Endodermal cell (in vitro differentiated cells): ENCODE results near the gene HDAC5. TPM values are rescaled to one million over a fixed set of nuclear protein-coding genes. Genes with fewer than 3 reads are reported as not detected.

Experiments used
- DNase-seq: peaks from one replicate; pipeline ENCODE4 v3.0.0-alpha.2; 2017
- H3K27ac ChIP-seq: 2 replicates; pipeline ENCODE4 v1.5.1; 2013; ENCODE audit warnings: mild to moderate bottlenecking, low read depth, low read length, moderate library complexity
- H3K27me3 ChIP-seq: 2 replicates; pipeline ENCODE4 v1.6.1; 2013; ENCODE audit warnings: mild to moderate bottlenecking, low read length, moderate library complexity; ENCODE audit not compliant: insufficient read depth, control insufficient read depth, poor library complexity, severe bottlenecking
- H3K36me3 ChIP-seq: 2 replicates; pipeline ENCODE4 v1.7.0; 2013; ENCODE audit warnings: mild to moderate bottlenecking, low read length, moderate library complexity; ENCODE audit not compliant: control insufficient read depth, insufficient read depth
- H3K4me1 ChIP-seq: one replicate; pipeline ENCODE4 v1.7.0; 2013; ENCODE audit warnings: low read length; ENCODE audit not compliant: control insufficient read depth, insufficient read depth
- H3K4me3 ChIP-seq: 2 replicates; pipeline ENCODE4 v1.5.1; 2013; ENCODE audit warnings: mild to moderate bottlenecking, low read length, moderate library complexity
- H3K9ac ChIP-seq: 2 replicates; pipeline ENCODE4 v1.6.1; 2013; ENCODE audit warnings: mild to moderate bottlenecking, low read length, moderate library complexity; ENCODE audit not compliant: poor library complexity, severe bottlenecking; ENCODE audit errors: extremely low read depth
- H3K9me3 ChIP-seq: 2 replicates; pipeline ENCODE4 v1.6.1; 2013; ENCODE audit warnings: mild to moderate bottlenecking, low read length, moderate library complexity; ENCODE audit not compliant: control insufficient read depth
- H3K27ac Mint-ChIP-seq: 2 replicates; pipeline ENCODE4 v1.8.0; 2020; ENCODE audit warnings: mixed read lengths
- H3K27me3 Mint-ChIP-seq: 2 replicates; pipeline ENCODE4 v1.8.0; 2021; ENCODE audit warnings: mild to moderate bottlenecking, mixed read lengths; ENCODE audit not compliant: insufficient read depth
- H3K36me3 Mint-ChIP-seq: 2 replicates; pipeline ENCODE4 v1.8.0; 2020; ENCODE audit warnings: low read depth, mixed read lengths
- H3K4me1 Mint-ChIP-seq: 2 replicates; pipeline ENCODE4 v1.8.0; 2020; ENCODE audit warnings: mixed read lengths
- H3K4me3 Mint-ChIP-seq: 2 replicates; pipeline ENCODE4 v1.8.0; 2020; ENCODE audit warnings: mild to moderate bottlenecking, moderate library complexity, mixed read lengths
- H3K9me3 Mint-ChIP-seq: 2 replicates; pipeline ENCODE4 v1.8.0; 2020; ENCODE audit warnings: mild to moderate bottlenecking, mixed read lengths
- WGBS, 2 experiments: methylation state at CpG; one replicate each; pipeline versions ENCODE4 v1.1.5 to v1.1.7; 2013; ENCODE audit warnings: missing lambda C conversion rate in 2 of 2, mixed read lengths in 1 of 2; ENCODE audit not compliant: insufficient coverage in 1 of 2, insufficient read length in 1 of 2; 5-methylcytosine and 5-hydroxymethylcytosine counted together
- long read RNA-seq, 4 experiments: library from polyadenylated mRNA in 2 of 4; library from RNA in 1 of 4; library from capped mRNA in 1 of 4; stranded (forward) in 3 of 4; unstranded in 1 of 4; transcript quantifications; one replicate each; pipeline ENCODE4 v2.0.0, GENCODE V29; 2020 to 2021; ENCODE audit warnings: inconsistent platforms in 1 of 4
- polyA plus RNA-seq, 2 experiments: library from polyadenylated mRNA; stranded (reverse); fragments of 50-300 nt; gene quantifications; one replicate each; pipeline ENCODE4 v1.2.3, GENCODE V29; 2013
- total RNA-seq, 2 donors: library from RNA; stranded (reverse); fragmentation: NEBNext Ultra II Directional in 1 of 2; extraction: Animal tissue kit (Norgen Biotek cat#: 25700) in 1 of 2; gene quantifications; 2 replicates in 1 of 2; 3 replicates in 1 of 2; pipeline ENCODE4 v1.2.1, GENCODE V29; 2021
- TF ChIP-seq, protein P1 (sequence below): fragments of 200-600 bp; sonication (generic); conservative IDR thresholded peaks from 2 replicates; pipeline ENCODE4 v1.5.0; 2021; ENCODE audit warnings: antibody characterized with exemption, mild to moderate bottlenecking

The HDAC5 gene
- 10 to 100 TPM; 36.9 to 64.6 TPM for total RNA-seq
- polyA plus RNA-seq (2013, experiment 1 of 2), result 55.7 TPM
- 57.7 TPM for polyA plus RNA-seq (2013, experiment 2 of 2)
- long read RNA-seq, experiment 1, full-length matches to known transcripts, result 1 of 19 reads
- long read RNA-seq, experiment 1, partial matches to known transcripts, result 16 of 19 reads
- long read RNA-seq, experiment 1, other reads (novel, unspliced or antisense), result 2 of 19 reads
- long read RNA-seq, experiment 2, full-length matches to known transcripts, result 51 of 156 reads
- long read RNA-seq, experiment 2, partial matches to known transcripts, result 13 of 156 reads
- long read RNA-seq, experiment 2, other reads (novel, unspliced or antisense), result 92 of 156 reads
- long read RNA-seq, experiment 3, full-length matches to known transcripts, result 161 of 508 reads
- long read RNA-seq, experiment 3, partial matches to known transcripts, result 56 of 508 reads
- long read RNA-seq, experiment 3, other reads (novel, unspliced or antisense), result 291 of 508 reads
- long read RNA-seq, experiment 4, partial matches to known transcripts, result 2 of 3 reads
- long read RNA-seq, experiment 4, other reads (novel, unspliced or antisense), result 1 of 3 reads

DNA sequence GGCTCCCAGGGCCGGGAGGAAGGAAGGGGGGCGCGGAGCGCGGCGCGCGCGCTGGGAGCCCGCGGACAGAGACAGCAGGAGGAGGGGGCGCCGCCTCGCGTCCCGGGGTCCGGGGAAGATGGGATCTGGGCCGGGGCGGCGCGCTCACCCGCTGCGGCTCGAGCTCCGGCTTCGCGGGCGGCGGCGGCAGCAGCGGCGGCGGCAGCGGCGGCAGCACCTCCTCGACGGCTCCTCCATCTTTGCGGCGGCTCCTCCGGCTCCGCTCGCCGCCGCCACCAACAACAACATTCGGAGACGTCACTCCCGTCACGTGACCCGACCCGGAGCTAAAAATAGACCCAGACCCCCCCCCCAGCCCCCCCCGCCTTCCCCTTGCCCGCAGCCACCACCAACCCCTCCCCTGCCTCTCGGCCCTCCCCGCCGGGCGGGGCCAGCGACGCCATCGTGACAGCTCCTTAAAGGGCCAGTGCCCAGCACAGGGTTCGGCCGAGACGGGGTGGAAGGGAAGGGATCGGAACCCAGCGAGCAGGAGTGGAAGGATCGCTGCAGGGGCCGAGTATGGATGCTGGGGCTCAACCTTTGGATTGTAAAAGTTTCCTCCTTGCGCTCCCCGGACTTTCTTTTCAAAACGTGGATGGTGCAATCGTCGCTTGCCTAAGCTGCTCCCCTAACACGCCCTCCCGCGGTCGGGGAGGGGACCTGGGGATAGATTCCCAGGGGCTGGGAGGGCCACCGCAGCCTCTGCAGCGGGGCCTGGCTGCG lies at the start of gene HDAC5:
Gene HDAC5, minus strand, starts transcription at position 286 of the 762 bp plus-strand sequence. CDS start 6,126 bp downstream, outside the sequence.
- H3K9me3 ChIP-seq, result no peaks in the 10 kb centered on the region
- TF ChIP-seq, protein P1, sequence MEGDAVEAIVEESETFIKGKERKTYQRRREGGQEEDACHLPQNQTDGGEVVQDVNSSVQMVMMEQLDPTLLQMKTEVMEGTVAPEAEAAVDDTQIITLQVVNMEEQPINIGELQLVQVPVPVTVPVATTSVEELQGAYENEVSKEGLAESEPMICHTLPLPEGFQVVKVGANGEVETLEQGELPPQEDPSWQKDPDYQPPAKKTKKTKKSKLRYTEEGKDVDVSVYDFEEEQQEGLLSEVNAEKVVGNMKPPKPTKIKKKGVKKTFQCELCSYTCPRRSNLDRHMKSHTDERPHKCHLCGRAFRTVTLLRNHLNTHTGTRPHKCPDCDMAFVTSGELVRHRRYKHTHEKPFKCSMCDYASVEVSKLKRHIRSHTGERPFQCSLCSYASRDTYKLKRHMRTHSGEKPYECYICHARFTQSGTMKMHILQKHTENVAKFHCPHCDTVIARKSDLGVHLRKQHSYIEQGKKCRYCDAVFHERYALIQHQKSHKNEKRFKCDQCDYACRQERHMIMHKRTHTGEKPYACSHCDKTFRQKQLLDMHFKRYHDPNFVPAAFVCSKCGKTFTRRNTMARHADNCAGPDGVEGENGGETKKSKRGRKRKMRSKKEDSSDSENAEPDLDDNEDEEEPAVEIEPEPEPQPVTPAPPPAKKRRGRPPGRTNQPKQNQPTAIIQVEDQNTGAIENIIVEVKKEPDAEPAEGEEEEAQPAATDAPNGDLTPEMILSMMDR, result peak; percentile 73
- peak within 1 kb of the TSS; percentile 91 for H3K27ac ChIP-seq
- peak; percentile 100 for DNase-seq
- WGBS, 2 experiments, result 0 to 1% methylated on average over 35 to 69 of the region's 78 CpGs
- peak within 1 kb of the TSS; percentile 86 for H3K9ac ChIP-seq
- Mint-ChIP-seq H3K27ac (peak within 1 kb of the TSS; percentile 98), H3K27me3 (no peaks in the 10 kb centered on the region), H3K9me3 (no peaks in the 10 kb centered on the region), H3K36me3 (peaks cover 6% of the 10 kb centered on the region), H3K4me3 (peak within 1 kb of the TSS; percentile 88), H3K4me1 (peaks cover 32% of the 10 kb centered on the region)
- H3K36me3 ChIP-seq, result peaks cover 4% of the 10 kb centered on the region
- peak within 1 kb of the TSS; percentile 97 for H3K4me3 ChIP-seq
- H3K4me1 ChIP-seq, result peaks cover 14% of the 10 kb centered on the region
- H3K27me3 ChIP-seq, result no peaks in the 10 kb centered on the region

DNA sequence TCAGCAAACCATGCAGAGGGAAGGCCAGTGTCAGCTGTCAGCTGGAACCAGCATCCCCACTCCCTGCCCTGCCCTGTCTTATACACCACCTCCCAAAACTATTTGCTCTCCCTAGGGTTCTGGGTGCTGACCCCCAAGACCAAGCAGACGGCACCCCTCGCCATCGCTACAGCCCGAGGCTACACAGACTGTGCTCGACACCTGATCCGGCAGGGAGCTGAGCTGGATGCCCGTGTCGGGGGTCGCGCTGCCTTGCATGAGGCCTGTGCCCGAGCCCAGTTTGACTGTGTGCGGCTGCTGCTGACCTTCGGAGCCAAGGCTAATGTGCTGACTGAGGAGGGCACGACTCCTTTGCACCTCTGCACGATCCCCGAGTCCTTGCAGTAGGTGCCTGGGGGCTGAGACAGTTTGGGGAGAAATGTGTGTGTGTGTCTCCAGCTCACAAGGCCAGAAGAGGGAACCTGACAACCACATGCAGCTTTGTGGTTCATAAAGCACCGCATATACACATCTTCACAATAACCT lies 48.6 kb upstream of the HDAC5 start:
- DNase-seq, result peak; percentile 58
- H3K4me3 Mint-ChIP-seq, result no peak overlapping the region
- Histone ChIP-seq H3K4me3 (no peak overlapping the region), H3K9me3 (no peaks in the 10 kb centered on the region), H3K27ac (no peak overlapping the region), H3K4me1 (peaks cover 12% of the 10 kb centered on the region), H3K27me3 (no peaks in the 10 kb centered on the region), H3K36me3 (peaks cover 14% of the 10 kb centered on the region), H3K9ac (no peak overlapping the region)
- WGBS, 2 experiments, result 91 to 93% methylated on average over 16 to 17 of the region's 17 CpGs
- H3K4me1 Mint-ChIP-seq, result peaks cover 16% of the 10 kb centered on the region
- no peaks in the 10 kb centered on the region for H3K9me3 Mint-ChIP-seq
- TF ChIP-seq, protein P1, result no peak
- peaks cover 17% of the 10 kb centered on the region for H3K36me3 Mint-ChIP-seq
- no peaks in the 10 kb centered on the region for H3K27me3 Mint-ChIP-seq
- H3K27ac Mint-ChIP-seq, result no peak overlapping the region

DNA sequence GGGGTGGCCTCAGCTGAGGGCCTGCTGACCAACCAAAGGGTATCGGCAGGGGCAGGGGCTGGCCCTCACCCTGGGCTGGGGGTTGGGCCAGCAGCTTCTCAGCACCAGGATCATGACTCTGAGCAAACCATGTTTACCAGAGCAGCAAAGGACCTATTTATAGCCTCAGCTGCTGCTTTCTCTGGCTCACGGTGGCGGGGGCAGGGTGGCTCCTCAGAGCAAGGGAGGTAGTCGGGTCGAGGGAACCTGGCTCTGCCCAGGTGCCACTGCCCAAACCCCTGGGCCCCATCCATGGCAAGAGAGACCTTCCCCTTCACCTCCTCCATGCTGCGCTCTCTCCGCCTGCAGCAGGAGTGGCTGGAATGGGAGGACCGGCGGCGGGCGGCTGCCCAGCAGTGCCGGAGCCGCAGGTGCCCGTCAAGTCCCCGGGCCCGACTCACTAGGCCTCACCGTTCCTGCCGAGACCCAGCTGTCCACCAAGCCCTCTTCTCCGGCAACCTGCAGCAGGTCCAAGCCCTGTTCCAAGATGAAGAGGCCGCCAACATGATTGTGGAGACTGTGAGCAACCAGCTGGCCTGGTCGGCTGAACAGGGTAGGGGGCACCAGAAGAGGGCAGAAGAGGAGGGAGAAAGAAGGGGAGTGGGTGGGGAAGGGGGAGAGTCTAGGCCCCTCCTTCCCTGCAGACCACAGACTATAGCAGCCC lies 47.2 kb upstream of the HDAC5 start, which contains the start of gene ASB16:
Gene ASB16, plus strand, starts transcription at position 206 of the 703 bp plus-strand sequence. Its CDS starts 86 bp downstream, at position 292.
- peaks cover 16% of the 10 kb centered on the region for H3K4me1 Mint-ChIP-seq
- no peaks in the 10 kb centered on the region for H3K27me3 ChIP-seq
- 67 to 70% methylated on average over 17 to 21 of the region's 21 CpGs for WGBS, 2 experiments
- H3K9ac ChIP-seq, result no peak within 1 kb of the TSS
- peak; percentile 78 for DNase-seq
- H3K9me3 ChIP-seq, result no peaks in the 10 kb centered on the region
- no peak within 1 kb of the TSS for H3K4me3 ChIP-seq
- H3K36me3 Mint-ChIP-seq, result peaks cover 8% of the 10 kb centered on the region
- H3K27ac ChIP-seq, result peak within 1 kb of the TSS; percentile 63
- H3K4me1 ChIP-seq, result peaks cover 12% of the 10 kb centered on the region
- TF ChIP-seq, protein P1, result peak; percentile 31
- no peaks in the 10 kb centered on the region for H3K27me3 Mint-ChIP-seq
- H3K36me3 ChIP-seq, result peaks cover 4% of the 10 kb centered on the region
- no peak within 1 kb of the TSS for H3K4me3 Mint-ChIP-seq
- peak within 1 kb of the TSS; percentile 44 for H3K27ac Mint-ChIP-seq
- no peaks in the 10 kb centered on the region for H3K9me3 Mint-ChIP-seq
